ENCODE measurements around the gene LHFPL6. TPM values are rescaled to one million over a fixed set of nuclear protein-coding genes. Genes with fewer than 3 reads are reported as not detected.

Gene LHFPL6
- total and polyA plus RNA-seq, 10 of the 15 experiments (the other 5 are each of a cell fraction or from before 2014, with no cell fraction given) = 0.11 to 4.6 (median 0.41) TPM

- peak; percentile 83 for TF ChIP-seq SKIL (IDR thresholded peaks at IDR 0.05; ENCODE audit: low read depth, poor library complexity, severe bottlenecking)
- TF ChIP-seq MEF2B (IDR thresholded peaks at IDR 0.05; ENCODE audit: partially characterized antibody, poor library complexity, severe bottlenecking) = no peak
- no peak for TF ChIP-seq ZNF622 (IDR thresholded peaks at IDR 0.05)
- TF ChIP-seq CBFB (IDR thresholded peaks at IDR 0.05; ENCODE audit: low read depth) = no peak
- TF ChIP-seq RELB (IDR thresholded peaks at IDR 0.05; ENCODE audit: low read depth) = peak; percentile 94
These were observed 296.1 kb downstream of the LHFPL6 start (continued) for GRCh38 chr13:39306639-39307589.

GRCh38 chr13:39302820-39303219 lies 300.2 kb downstream of the LHFPL6 start:
- CTCF ChIA-PET = interaction anchor here (0.6 to 1.8 kb wide), 5 partner anchors 14 to 1701 kb away, joined by 3 to 6 read pairs (median 3); no protein-coding TSS in a partner anchor
- DNase-seq (ENCODE audit: low read depth, low spot score) (no peak), FAIRE-seq (no peak), ATAC-seq (no peak)
- H3K4me2 ChIP-seq (ENCODE audit: control insufficient read depth, insufficient read depth) = no peak overlapping the region
- H3K27me3 ChIP-seq (replicated peaks in 1 of 2; ENCODE audit: control insufficient read depth in 2 of 2, insufficient read depth in 2 of 2, low read length in 1 of 2) = no peaks in the 10 kb centered on the region
- SMC1A ChIA-PET (ENCODE audit: uncharacterized antibody, unreplicated experiment) = interaction anchor here (0.6 to 1.9 kb wide), 4 partner anchors 10 to 326 kb away, joined by 3 to 6 read pairs (median 4); no protein-coding TSS in a partner anchor
- in situ Hi-C loops (cut with MboI) (no loop called here), intact Hi-C loops (cut with micrococcal nuclease; ENCODE audit: unreplicated experiment) (no loop called here)
- no peak overlapping the region for H2AFZ ChIP-seq (ENCODE audit: control insufficient read depth, low read depth, low read length)
- no peak overlapping the region for H3K9ac ChIP-seq (ENCODE audit: control insufficient read depth, insufficient read depth, low read length)
- H3K9me3 ChIP-seq (replicated peaks; ENCODE audit: control insufficient read depth, insufficient read depth, low read length) = no peaks in the 10 kb centered on the region
- H3K4me3 ChIP-seq = no peak overlapping the region
- peaks cover 14% of the 10 kb centered on the region for H3K4me1 ChIP-seq (ENCODE audit: control insufficient read depth, insufficient read depth, low read length)
- H3K79me2 ChIP-seq (ENCODE audit: control insufficient read depth, insufficient read depth, low read length) = no peaks in the 10 kb centered on the region
- H4K20me1 ChIP-seq (ENCODE audit: control insufficient read depth, insufficient read depth) = no peaks in the 10 kb centered on the region
- no TSS peak for BruUV-seq (replicated peaks)
- POLR2A ChIA-PET = interaction anchor here (0.7 kb wide), 1 partner anchor 783 kb away, joined by 5 read pairs; no protein-coding TSS in a partner anchor
- WGBS (ENCODE audit: insufficient coverage, insufficient replicate concordance, low lambda C conversion rate, missing lambda C conversion rate) = 32% methylated on average over 3 of the region's 3 CpGs
- RAD21 ChIA-PET (ENCODE audit: unreplicated experiment) = interaction anchor here (0.7 to 2.9 kb wide), 5 partner anchors 38 to 309 kb away, joined by 3 to 9 read pairs (median 3); no protein-coding TSS in a partner anchor
- H3K36me3 ChIP-seq (ENCODE audit: control insufficient read depth in 2 of 2, insufficient read depth in 2 of 2, low read length in 1 of 2) = no peaks in the 10 kb centered on the region
- no peak overlapping the region for H3K27ac ChIP-seq (ENCODE audit: control insufficient read depth, insufficient read depth)
- TF ChIP-seq RAD21 (IDR thresholded peaks at IDR 0.05; ENCODE audit: insufficient read depth, low read depth, low read length) (no peak), HDGF (IDR thresholded peaks at IDR 0.05) (no peak), JUND (IDR thresholded peaks at IDR 0.05; ENCODE audit: low read depth, low read length) (no peak), FOXM1 (IDR thresholded peaks at IDR 0.05; ENCODE audit: low read depth, low read length) (no peak), NBN (IDR thresholded peaks at IDR 0.05) (no peak), NKRF (conservative IDR thresholded peaks at IDR 0.05) (no peak), E4F1 (IDR thresholded peaks at IDR 0.05; ENCODE audit: borderline replicate concordance, partially characterized antibody) (no peak), PML (IDR thresholded peaks at IDR 0.05; ENCODE audit: low read length) (no peak)
